K562 (cell line): ENCODE results near the gene NFKB2. TPM values are rescaled to one million over a fixed set of nuclear protein-coding genes. Genes with fewer than 3 reads are reported as not detected.

ENCODE experiments used
- ATAC-seq: fragments of 200-7000 bp; cut with Tn5 transposase; 3 replicates; pipeline ENCODE4 v1.9.1; 2020; ENCODE audit warnings: moderate library complexity
- BruUV-seq: library from RNA; stranded (reverse); fragments of 400-500 nt; replicated peaks from 2 replicates; lab custom pipeline; 2021; lab: Mats Ljungman, UMichigan
- CTCF ChIA-PET: fragments of 300-600 bp; formaldehyde crosslinking; extraction: SDS; loops from one replicate; lab custom pipeline; 2021; ENCODE audit warnings: low intra/inter-chr PET ratio; lab: Yijun Ruan, JAX
- POLR2A ChIA-PET: fragments of 300-600, 350-650 bp; sonication (Branson Sonifier 250); formaldehyde crosslinking; extraction: SDS; loops from one replicate; lab custom pipeline; 2021; ENCODE audit warnings: antibody characterized with exemption, inconsistent platforms; lab: Yijun Ruan, JAX
- DNase-seq, 4 experiments: peaks; one replicate each; pipeline versions ENCODE4 v3.0.0 to v3.0.0-alpha.2; 2011 to 2018; ENCODE audit warnings: low spot score in 3 of 4, mixed read lengths in 3 of 4; ENCODE audit errors: extremely low read depth in 1 of 4
- FAIRE-seq: peaks from 2 replicates; lab custom pipeline; 2011; peaks lifted over from hg19 to GRCh38; lab: Jason Lieb, UNC
- H2AFZ ChIP-seq: 2 replicates; pipeline ENCODE4 v1.6.0; 2011; ENCODE audit warnings: low read depth, low read length, control low read depth, inconsistent platforms
- H3K27ac ChIP-seq: fragments of 200-600 bp; 3 replicates; pipeline ENCODE4 v1.8.0; 2011; ENCODE audit warnings: low read depth, mild to moderate bottlenecking, control low read depth, inconsistent platforms, low read length, moderate library complexity, mixed read lengths; ENCODE audit errors: extremely low read depth
- H3K27me3 ChIP-seq, 2 experiments: fragments of 300-600 bp in 1 of 2; 2 replicates in 1 of 2; 3 replicates in 1 of 2; pipeline versions ENCODE4 v1.6.0 to v1.8.0; 2011; ENCODE audit warnings: inconsistent platforms in 2 of 2, low read length in 2 of 2, mild to moderate bottlenecking in 1 of 2, mixed read lengths in 1 of 2, moderate library complexity in 1 of 2; ENCODE audit not compliant: control insufficient read depth in 2 of 2, insufficient read depth in 2 of 2
- H3K36me3 ChIP-seq: fragments of 300-600 bp; 3 replicates; pipeline ENCODE4 v1.8.0; 2011; ENCODE audit warnings: mild to moderate bottlenecking, low read length, inconsistent platforms; ENCODE audit not compliant: control insufficient read depth, insufficient read depth
- H3K4me1 ChIP-seq, 2 experiments: fragments of 200-600 bp in 1 of 2; replicated peaks in 1 of 2; 2 replicates in 1 of 2; 3 replicates in 1 of 2; pipeline versions ENCODE4 v1.5.1 to v1.8.0; 2011; ENCODE audit warnings: inconsistent platforms in 2 of 2, low read length in 2 of 2, mild to moderate bottlenecking in 1 of 2, mixed read lengths in 1 of 2, moderate library complexity in 1 of 2; ENCODE audit not compliant: control insufficient read depth in 2 of 2, insufficient read depth in 2 of 2
- H3K4me2 ChIP-seq: 2 replicates; pipeline ENCODE4 v1.6.1; 2011; ENCODE audit warnings: low read length, control low read depth, inconsistent platforms, mixed read lengths; ENCODE audit not compliant: insufficient read depth
- H3K4me3 ChIP-seq: fragments of 200-600 bp; sonication (generic), shearing (Covaris generic); 2 replicates; pipeline ENCODE4 v1.5.1; 2016; ENCODE audit warnings: control low read depth, inconsistent platforms
- H3K79me2 ChIP-seq: fragments of 200-600 bp; 3 replicates; pipeline ENCODE4 v1.8.0; 2011; ENCODE audit warnings: low read length, inconsistent platforms; ENCODE audit not compliant: control insufficient read depth, insufficient read depth
- H3K9ac ChIP-seq, 2 experiments: 2 replicates each; pipeline versions ENCODE4 v1.6.0 to v1.6.1; 2011; ENCODE audit warnings: low read depth in 2 of 2, low read length in 2 of 2, control low read depth in 1 of 2, inconsistent platforms in 1 of 2, mild to moderate bottlenecking in 1 of 2, mixed read lengths in 1 of 2; ENCODE audit not compliant: insufficient read depth in 1 of 2
- H3K9me1 ChIP-seq: one replicate; pipeline ENCODE4 v1.6.0; 2011; ENCODE audit warnings: inconsistent platforms, mild to moderate bottlenecking, low read length, moderate library complexity; ENCODE audit not compliant: control insufficient read depth, insufficient read depth
- H3K9me3 ChIP-seq: replicated peaks from 2 replicates; pipeline ENCODE4 v1.5.1; 2011; ENCODE audit warnings: low read depth, low read length, inconsistent platforms; ENCODE audit not compliant: control insufficient read depth, insufficient read depth
- H4K20me1 ChIP-seq: replicated peaks from 2 replicates; pipeline ENCODE4 v1.6.1; 2011; ENCODE audit warnings: low read length, inconsistent platforms, mixed read lengths; ENCODE audit not compliant: control insufficient read depth, insufficient read depth
- CTCF ChIP-seq, 3 experiments: IDR thresholded peaks in 2 of 3; conservative IDR thresholded peaks in 1 of 3; 2 replicates each; pipeline ENCODE4 v1.5.1; 2011 to 2012; ENCODE audit warnings: low read length in 3 of 3, mild to moderate bottlenecking in 3 of 3, control low read depth in 2 of 3, improper control_type of control experiment in 1 of 3, inconsistent platforms in 1 of 3, low read depth in 1 of 3, mixed read lengths in 1 of 3, moderate library complexity in 1 of 3; ENCODE audit not compliant: insufficient read depth in 2 of 3
- MXD1 ChIP-seq: fragments of 250-450 bp; sonication (Bioruptor Pico); IDR thresholded peaks from 2 replicates; pipeline ENCODE4 v1.8.0; 2021; ENCODE audit warnings: borderline replicate concordance, mild to moderate bottlenecking, moderate library complexity; ENCODE audit not compliant: poor library complexity, severe bottlenecking
- WGBS: fragments of 100-300 bp; shearing (Covaris generic); methylation state at CpG from one replicate; pipeline ENCODE4 v1.1.6; 2016; ENCODE audit warnings: low coverage, mixed read lengths; ENCODE audit not compliant: insufficient coverage; ENCODE audit errors: missing lambda C conversion rate; 5-methylcytosine and 5-hydroxymethylcytosine counted together
- in situ Hi-C: fragments of 300-500 bp; cut with MboI; formaldehyde crosslinking; loops from 4 replicates; pipeline ENCODE4 v1.15.0; 2018; ENCODE audit warnings: inconsistent platforms, mixed read lengths
- intact Hi-C: fragments of 100-400 bp; cut with micrococcal nuclease; formaldehyde crosslinking; loops from 2 replicates; pipeline ENCODE4 v1.14.2; 2022
- polyA plus RNA-seq, 8 experiments: library from polyadenylated mRNA; depleted of rRNA in 4 of 8; stranded (reverse) in 5 of 8; unstranded in 3 of 8; fragments of >200 nt; fragmentation: Nextera tagmentation in 2 of 8; fragmentation: Illumina TruSeq in 1 of 8; extraction: Ambion mirVana in 2 of 8; extraction: Trizol in 1 of 8; gene quantifications; 2 replicates each; pipeline versions ENCODE4 v1.2.1 to v1.2.3, GENCODE V29; 2011 to 2014; ENCODE audit warnings: inconsistent platforms in 1 of 8, missing spikeins in 1 of 8
- total RNA-seq, 7 experiments: library from RNA; depleted of rRNA in 6 of 7; stranded (reverse); fragments of >200 nt in 6 of 7; fragmentation: Illumina TruSeq in 2 of 7; extraction: Trizol in 2 of 7; gene quantifications; 2 replicates each; pipeline versions ENCODE4 v1.2.1 to v1.2.3, GENCODE V29; 2011 to 2021; ENCODE audit warnings: low replicate concordance in 1 of 7

Gene NFKB2
- total and polyA plus RNA-seq, 9 of the 15 experiments (the other 6 are each of a cell fraction or from before 2014, with no cell fraction given): 0.07 to 20.3 (median 7.9) TPM

GRCh38 chr10:102400598-102401341 is 5.3 kb downstream of the NFKB2 start:
- CTCF ChIA-PET: no interaction called here
- Histone ChIP-seq H2AFZ (no peak overlapping the region), H3K27ac (no peak overlapping the region), H3K9me3 (no peaks in the 10 kb centered on the region), H3K27me3 (no peaks in the 10 kb centered on the region), H4K20me1 (no peaks in the 10 kb centered on the region), H3K9me1 (no peaks in the 10 kb centered on the region), H3K79me2 (peaks cover 7% of the 10 kb centered on the region; the same call in 1 of the 3 replicates), H3K4me3 (no peak overlapping the region), H3K9ac (no peak overlapping the region), H3K4me1 (peaks cover 17 to 61% of the 10 kb centered on the region in 2 experiments; a peak in 4 of 5 replicates), H3K4me2 (no peak overlapping the region), H3K36me3 (peaks cover 16% of the 10 kb centered on the region; the same call in 1 of the 3 replicates)
- POLR2A ChIA-PET: no interaction called here
- intact Hi-C loops: no loop called here
- no peak for DNase-seq
- in situ Hi-C loops: no loop called here
- no peak for FAIRE-seq
- TF ChIP-seq MXD1 (CRISPR knock-in tag) (no peak), CTCF (IDR thresholded peaks at IDR 0.05 in 2 of 3, conservative IDR thresholded peaks at IDR 0.05 in 1 of 3; ENCODE audit: insufficient read depth in 2 of 3, low read depth in 1 of 3, low read length in 3 of 3) (no peak)
- WGBS: 87% methylated on average over 6 of the region's 22 CpGs
- no TSS peak for BruUV-seq
- ATAC-seq: no peak
